Activated CD8-positive, alpha-beta T cell treated with anti-CD3 and anti-CD28 coated beads, Interleukin-2, amount 10 ng/mL, durations not matched to agents 7 days and 5 days (primary cell): ENCODE results near the gene MYT1. TPM values are rescaled to one million over a fixed set of nuclear protein-coding genes. Genes with fewer than 3 reads are reported as not detected.

Experiments used
- ATAC-seq: fragments of 150-1000 bp; cut with Tn5 transposase; one replicate; pipeline ENCODE4 v1.10.0; 2021; ENCODE audit warnings: moderate library complexity
- CTCF ChIA-PET: fragments of 350-600 bp; sonication (Branson Sonifier 250); formaldehyde crosslinking; loops from one replicate; lab custom pipeline; 2021; ENCODE audit warnings: antibody characterized with exemption; lab: Charles Lee
- POLR2A ChIA-PET: fragments of 350-600 bp; sonication (Branson Sonifier 250); formaldehyde crosslinking; loops from one replicate; lab custom pipeline; 2021; ENCODE audit warnings: antibody characterized with exemption; lab: Charles Lee
- DNase-seq: peaks from one replicate; pipeline ENCODE4 v3.0.0-alpha.2; 2020
- H3K27ac Mint-ChIP-seq: one replicate; pipeline ENCODE4 v1.8.0; 2021; ENCODE audit warnings: mild to moderate bottlenecking, mixed read lengths
- H3K27me3 Mint-ChIP-seq: one replicate; pipeline ENCODE4 v1.8.0; 2021; ENCODE audit warnings: low read depth, mixed read lengths
- H3K36me3 Mint-ChIP-seq: one replicate; pipeline ENCODE4 v1.8.0; 2021; ENCODE audit warnings: low read depth, mixed read lengths
- H3K4me1 Mint-ChIP-seq: one replicate; pipeline ENCODE4 v1.8.0; 2021; ENCODE audit warnings: low read depth, mixed read lengths
- H3K4me3 Mint-ChIP-seq: one replicate; pipeline ENCODE4 v1.8.0; 2021; ENCODE audit warnings: mild to moderate bottlenecking, mixed read lengths
- H3K9me3 Mint-ChIP-seq: one replicate; pipeline ENCODE4 v1.8.0; 2022; ENCODE audit warnings: mixed read lengths; ENCODE audit not compliant: insufficient read depth
- total RNA-seq, 2 experiments: library from RNA; stranded (reverse); gene quantifications; one replicate each; pipeline ENCODE4 v1.2.3, GENCODE V29; 2021

Gene MYT1
- total RNA-seq, 2 experiments from 2014 or later, result not detected

DNA sequence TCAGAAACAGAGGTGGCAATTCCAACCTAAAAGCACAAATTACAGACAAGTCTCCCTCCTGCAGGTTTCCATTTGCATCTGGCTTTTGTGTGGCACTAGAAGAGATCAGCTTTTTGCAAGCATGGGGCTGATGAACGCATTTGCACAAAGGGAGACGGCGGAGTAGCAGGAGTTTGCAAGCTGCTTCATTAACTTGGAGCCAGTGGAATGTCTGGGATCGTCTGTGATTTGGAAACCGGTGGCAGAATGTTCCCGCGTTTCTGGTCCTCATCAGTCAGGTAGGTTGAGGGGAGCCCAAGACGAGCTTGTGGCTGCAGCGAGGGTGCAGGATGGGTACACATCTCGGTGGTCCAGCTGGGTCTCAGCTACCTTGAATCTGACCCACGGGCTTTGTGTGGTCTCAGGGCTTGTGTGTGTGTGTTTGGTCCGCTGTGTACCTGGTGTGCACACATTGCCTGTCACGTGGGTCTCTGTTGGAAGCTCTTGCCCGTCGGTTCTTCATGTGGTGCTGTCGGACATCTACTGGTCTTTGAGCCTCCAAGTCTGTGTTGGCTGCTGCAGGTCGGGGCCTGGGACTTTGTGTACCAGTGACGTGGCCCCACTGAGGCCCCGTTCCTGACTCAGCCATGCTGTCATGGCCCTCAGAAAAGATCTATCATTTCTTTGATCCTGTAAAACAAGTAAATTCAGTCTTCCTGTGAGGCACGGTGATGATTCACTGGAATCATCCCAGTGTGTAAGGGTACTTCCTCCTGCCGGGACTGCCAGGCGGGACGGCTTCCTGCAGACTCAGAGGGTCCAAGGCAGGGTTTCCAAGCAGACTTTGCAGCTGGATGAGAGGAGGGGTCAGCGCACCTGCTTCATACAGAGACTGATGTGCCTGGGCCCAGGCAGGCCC is 12.4 kb upstream of the MYT1 start:
- DNase-seq, result no peak
- no peak for ATAC-seq
- ChIA-PET POLR2A (no interaction called here), CTCF (no interaction called here)
- Mint-ChIP-seq H3K9me3 (no peaks in the 10 kb centered on the region), H3K36me3 (no peaks in the 10 kb centered on the region), H3K4me1 (no peaks in the 10 kb centered on the region), H3K4me3 (no peak overlapping the region), H3K27me3 (no peaks in the 10 kb centered on the region), H3K27ac (no peak overlapping the region)

GRCh38 chr20:64152906-64153305 is 11.3 kb upstream of the MYT1 start:
- no peak overlapping the region for H3K27ac Mint-ChIP-seq
- ATAC-seq, result no peak
- no peak for DNase-seq
- H3K36me3 Mint-ChIP-seq, result no peaks in the 10 kb centered on the region
- no peaks in the 10 kb centered on the region for H3K9me3 Mint-ChIP-seq
- CTCF ChIA-PET, result no interaction called here
- POLR2A ChIA-PET, result no interaction called here
- H3K4me3 Mint-ChIP-seq, result no peak overlapping the region
- H3K27me3 Mint-ChIP-seq, result no peaks in the 10 kb centered on the region
- H3K4me1 Mint-ChIP-seq, result no peaks in the 10 kb centered on the region

DNA sequence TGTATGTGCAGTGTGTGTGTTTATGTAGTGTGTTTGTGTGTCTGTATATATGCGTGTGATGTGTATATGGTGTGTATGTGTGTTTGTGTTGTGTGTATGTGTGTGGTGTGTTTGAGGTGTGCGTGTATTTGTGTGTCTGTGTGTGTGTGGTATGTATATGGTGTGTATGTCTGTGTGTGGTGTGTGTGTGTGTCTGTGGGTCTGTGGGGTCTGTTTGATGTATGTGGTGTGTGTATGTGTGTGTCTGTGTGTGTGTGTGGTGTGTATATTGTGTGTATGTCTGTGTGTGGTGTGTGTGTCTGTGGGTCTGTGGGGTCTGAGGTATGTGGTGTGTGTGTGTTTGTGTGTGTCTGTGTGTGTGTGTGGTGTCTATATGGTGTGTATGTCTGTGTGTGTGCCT is 10.8 kb upstream of the MYT1 start:
- Mint-ChIP-seq H3K9me3 (no peaks in the 10 kb centered on the region), H3K27me3 (no peaks in the 10 kb centered on the region), H3K4me1 (no peaks in the 10 kb centered on the region), H3K4me3 (no peak overlapping the region), H3K27ac (no peak overlapping the region), H3K36me3 (no peaks in the 10 kb centered on the region)
- ChIA-PET POLR2A (no interaction called here), CTCF (no interaction called here)
- ATAC-seq (no peak), DNase-seq (no peak)

DNA sequence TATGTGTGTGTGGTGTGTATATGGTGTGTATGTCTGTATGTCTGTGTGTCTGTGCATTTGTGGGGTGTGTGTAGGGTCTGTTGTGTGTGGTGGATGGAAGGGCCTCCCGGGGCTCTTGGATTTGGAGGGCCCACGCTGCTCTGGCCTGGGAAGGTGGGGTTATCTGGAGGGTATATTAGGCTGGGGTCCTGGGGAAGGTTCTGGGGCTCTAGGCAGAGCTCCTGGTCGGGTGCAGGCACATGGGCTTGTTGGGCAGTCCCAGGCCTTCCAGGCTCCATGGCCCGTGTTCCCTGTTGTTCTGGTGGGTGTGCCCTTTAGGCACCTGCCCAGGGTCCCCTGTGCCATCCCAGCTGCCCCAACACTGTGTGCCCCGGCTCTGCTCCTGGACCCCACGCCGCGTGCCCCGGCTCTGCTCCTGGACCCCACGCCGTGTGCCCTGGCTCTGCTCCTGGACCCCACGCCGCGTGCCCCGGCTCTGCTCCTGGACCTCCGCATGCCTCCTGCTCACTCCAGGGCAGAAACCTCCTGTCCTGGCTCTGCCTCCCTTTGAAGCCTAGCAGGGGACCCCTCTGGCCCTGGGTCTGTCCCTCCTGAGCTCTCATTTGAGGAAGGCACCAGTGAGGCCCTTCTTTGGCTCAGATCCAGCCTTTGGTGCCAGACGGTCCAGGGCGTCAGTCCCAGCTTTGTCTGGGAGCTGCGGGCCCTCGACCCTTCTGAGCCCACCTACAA is 10.2 kb upstream of the MYT1 start:
- H3K4me1 Mint-ChIP-seq, result no peaks in the 10 kb centered on the region
- no peak overlapping the region for H3K27ac Mint-ChIP-seq

DNA sequence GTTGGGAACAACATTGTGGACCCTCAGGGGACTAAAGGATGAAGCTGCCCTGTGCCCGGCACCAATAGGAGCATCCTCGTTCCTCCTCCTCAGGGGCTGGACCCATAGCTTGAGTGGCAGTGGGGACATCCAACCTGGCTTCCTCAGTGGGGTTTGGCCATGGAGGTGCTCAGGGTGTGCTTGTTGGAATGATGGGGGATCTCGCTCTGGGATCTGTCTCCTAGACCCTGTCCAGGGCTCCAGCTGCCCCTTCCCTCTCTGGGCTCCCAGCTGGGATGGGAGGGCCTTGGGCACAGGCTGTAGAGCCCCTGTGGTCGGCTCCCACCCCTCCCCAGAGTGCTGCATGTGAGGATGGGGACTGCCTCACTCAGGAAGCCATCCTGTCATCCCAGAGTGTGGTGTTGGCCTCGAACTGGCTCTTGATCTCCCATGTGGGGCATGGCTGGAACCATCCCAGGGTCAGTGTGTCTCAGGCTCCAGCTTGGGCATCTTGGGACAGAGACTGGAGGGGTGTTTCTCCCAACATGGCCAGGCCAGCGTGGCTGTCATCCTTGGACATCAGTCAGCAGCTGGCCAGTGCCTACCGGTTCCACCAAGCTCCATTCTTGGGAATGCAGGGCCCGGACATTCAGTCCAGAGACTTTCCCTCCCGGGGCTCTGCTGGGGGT is 9.5 kb upstream of the MYT1 start:
- ChIA-PET POLR2A (no interaction called here), CTCF (interaction anchor here (0.6 kb wide), 1 partner anchor 875 kb away, joined by 3 read pairs; no protein-coding TSS in a partner anchor)
- H3K27me3 Mint-ChIP-seq, result no peaks in the 10 kb centered on the region
- H3K4me1 Mint-ChIP-seq, result no peaks in the 10 kb centered on the region
- H3K27ac Mint-ChIP-seq, result no peak overlapping the region
- no peak for DNase-seq
- ATAC-seq, result no peak
- H3K36me3 Mint-ChIP-seq, result no peaks in the 10 kb centered on the region
- no peaks in the 10 kb centered on the region for H3K9me3 Mint-ChIP-seq
- no peak overlapping the region for H3K4me3 Mint-ChIP-seq

More for the DNA sequence above, 10.2 kb upstream of the MYT1 start:
- no peak for ATAC-seq
- CTCF ChIA-PET, result no interaction called here
- POLR2A ChIA-PET, result no interaction called here
- Mint-ChIP-seq H3K36me3 (no peaks in the 10 kb centered on the region), H3K27me3 (no peaks in the 10 kb centered on the region), H3K4me3 (no peak overlapping the region), H3K9me3 (no peaks in the 10 kb centered on the region)
- no peak for DNase-seq

DNA sequence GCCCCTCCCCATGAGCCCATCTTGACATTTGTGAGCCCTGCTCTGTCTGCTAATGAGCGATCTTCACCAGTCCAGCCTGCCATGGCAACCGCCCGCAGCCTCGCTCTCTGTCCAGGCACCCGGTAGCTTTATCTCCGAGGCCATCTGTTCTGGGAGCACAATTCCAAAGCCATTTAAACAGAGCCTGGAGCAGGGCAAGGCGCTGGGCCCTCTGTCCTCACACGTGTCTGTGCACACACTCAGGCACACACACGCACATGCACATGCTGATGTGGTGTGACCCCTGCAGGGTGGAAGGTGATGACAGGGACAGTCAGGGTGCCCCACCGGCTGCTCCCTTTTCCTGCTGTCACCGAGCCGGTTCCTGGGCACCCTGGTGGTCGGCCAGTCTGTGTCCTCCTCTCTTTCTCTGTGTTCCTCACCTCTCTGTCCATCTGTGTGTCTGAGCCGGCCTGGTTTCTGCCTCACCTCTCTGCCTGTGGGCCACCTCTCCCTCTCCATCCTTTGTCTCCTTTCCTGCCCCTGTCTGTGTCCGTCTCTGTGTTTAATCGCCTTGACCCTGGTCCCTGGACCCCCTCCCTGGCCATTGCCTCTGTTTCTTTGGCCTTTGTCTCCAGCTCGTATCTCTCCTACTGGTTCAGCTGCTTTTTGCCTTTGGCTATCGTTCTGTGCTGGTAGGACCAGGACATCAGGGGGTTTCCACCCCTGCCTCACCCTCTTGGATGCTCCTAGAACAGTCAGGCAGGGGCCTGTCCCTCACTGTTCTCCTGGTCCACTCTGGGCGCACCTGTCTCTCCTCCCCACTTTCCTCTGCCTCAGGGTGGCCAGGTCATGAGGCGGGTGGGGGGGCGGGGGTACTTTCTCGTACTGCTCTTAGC is 8.8 kb upstream of the MYT1 start:
- no peak overlapping the region for H3K4me3 Mint-ChIP-seq

GRCh38 chr20:64156136-64156885 is 7.9 kb upstream of the MYT1 start:
- no peaks in the 10 kb centered on the region for H3K36me3 Mint-ChIP-seq
- ATAC-seq (no peak), DNase-seq (no peak)
- H3K27me3 Mint-ChIP-seq, result no peaks in the 10 kb centered on the region
- no peak overlapping the region for H3K27ac Mint-ChIP-seq
- no peaks in the 10 kb centered on the region for H3K9me3 Mint-ChIP-seq
- H3K4me1 Mint-ChIP-seq, result no peaks in the 10 kb centered on the region
- no peak overlapping the region for H3K4me3 Mint-ChIP-seq
- ChIA-PET POLR2A (no interaction called here), CTCF (no interaction called here)

More for the DNA sequence above, 8.8 kb upstream of the MYT1 start:
- H3K9me3 Mint-ChIP-seq, result no peaks in the 10 kb centered on the region
- H3K27me3 Mint-ChIP-seq, result no peaks in the 10 kb centered on the region
- no peaks in the 10 kb centered on the region for H3K36me3 Mint-ChIP-seq
- ChIA-PET POLR2A (no interaction called here), CTCF (interaction anchor here (0.6 kb wide), 1 partner anchor 875 kb away, joined by 3 read pairs; no protein-coding TSS in a partner anchor)
- H3K27ac Mint-ChIP-seq, result no peak overlapping the region
- no peak for ATAC-seq
- no peak for DNase-seq
- no peaks in the 10 kb centered on the region for H3K4me1 Mint-ChIP-seq

DNA sequence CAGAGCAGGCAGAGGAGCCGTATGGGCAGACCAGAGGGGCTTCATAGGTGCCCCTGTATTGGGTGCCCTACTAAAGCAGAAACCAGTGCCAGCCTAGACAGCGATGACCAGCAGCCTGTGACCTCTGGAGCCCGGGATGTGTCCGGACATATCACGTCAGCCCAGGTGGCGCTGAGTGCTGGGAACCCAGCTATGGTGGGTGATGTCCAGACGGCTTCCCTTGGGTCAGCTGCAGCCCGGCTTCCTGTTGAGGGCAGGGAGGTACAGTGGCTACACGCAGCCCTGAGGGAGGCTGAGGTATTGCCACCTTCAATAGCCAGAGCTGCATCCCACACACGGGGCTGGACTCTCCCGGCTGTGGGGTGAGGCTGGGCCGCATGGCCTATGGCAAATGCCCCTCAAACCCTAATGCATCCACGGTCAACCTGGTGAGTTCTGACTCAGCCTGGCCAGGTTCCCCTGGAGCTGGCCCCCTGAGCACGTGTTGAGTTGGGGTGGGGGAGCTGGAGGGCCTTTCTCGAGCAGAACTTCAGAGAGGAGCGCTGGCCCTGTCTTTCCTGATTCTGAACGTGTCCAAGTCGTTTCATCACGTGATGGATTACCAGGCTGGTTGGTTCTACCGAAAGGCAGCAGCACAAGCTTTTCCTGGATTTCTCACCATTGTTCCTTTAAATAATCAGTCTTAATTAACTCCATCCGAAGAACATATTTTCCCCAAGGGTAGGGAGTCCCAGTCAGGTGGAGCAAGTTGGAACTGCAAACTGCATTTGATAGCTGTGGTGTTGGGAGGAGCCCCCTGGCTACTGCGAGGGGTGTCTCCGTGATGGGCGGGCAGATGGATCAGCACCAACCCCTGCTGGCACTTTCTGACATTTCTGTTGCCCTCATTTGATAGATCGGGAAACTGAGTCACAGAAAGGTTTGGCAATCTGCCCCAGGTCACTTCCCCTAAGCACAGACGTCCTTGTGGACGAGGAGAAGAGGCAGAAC is 7.1 kb upstream of the MYT1 start:
- no peak overlapping the region for H3K4me3 Mint-ChIP-seq
- no peak for DNase-seq
- no peak for ATAC-seq
- H3K27me3 Mint-ChIP-seq, result peaks cover 7% of the 10 kb centered on the region
- ChIA-PET POLR2A (no interaction called here), CTCF (no interaction called here)
- H3K9me3 Mint-ChIP-seq, result no peaks in the 10 kb centered on the region
- no peaks in the 10 kb centered on the region for H3K4me1 Mint-ChIP-seq
- no peaks in the 10 kb centered on the region for H3K36me3 Mint-ChIP-seq
- no peak overlapping the region for H3K27ac Mint-ChIP-seq

DNA sequence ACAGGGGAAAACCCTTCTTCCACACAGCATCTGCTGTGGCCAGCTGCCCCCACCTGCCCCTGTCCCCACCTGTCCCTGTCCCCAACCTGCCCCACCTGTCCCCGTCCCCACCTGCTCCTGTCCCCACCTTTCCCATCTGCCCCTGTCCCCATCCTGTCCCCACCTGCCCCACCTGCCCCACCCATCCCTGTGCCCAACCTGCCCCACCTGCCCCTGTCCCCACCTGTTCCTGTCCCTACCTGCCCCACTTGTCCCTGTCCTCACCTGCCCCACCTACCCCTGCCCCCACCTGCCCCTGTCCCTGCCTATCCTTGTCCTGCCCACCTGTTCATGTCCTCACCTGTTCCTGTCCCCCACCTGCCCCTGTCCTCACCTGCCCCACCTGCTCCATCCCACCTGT is 6.4 kb upstream of the MYT1 start:
- CTCF ChIA-PET, result no interaction called here
- POLR2A ChIA-PET, result no interaction called here
- DNase-seq (no peak), ATAC-seq (no peak)
- no peak overlapping the region for H3K27ac Mint-ChIP-seq
- H3K4me1 Mint-ChIP-seq, result no peaks in the 10 kb centered on the region
- H3K9me3 Mint-ChIP-seq, result no peaks in the 10 kb centered on the region
- H3K4me3 Mint-ChIP-seq, result no peak overlapping the region
- H3K36me3 Mint-ChIP-seq, result no peaks in the 10 kb centered on the region
- peaks cover 13% of the 10 kb centered on the region for H3K27me3 Mint-ChIP-seq
